Naive thymus-derived CD4-positive, alpha-beta T cell (primary cell): ENCODE results near the gene PDCD2L. TPM values are rescaled to one million over a fixed set of nuclear protein-coding genes. Genes with fewer than 3 reads are reported as not detected.
A peak's percentile ranks its signal among the peaks of the same experiment; 100 is the strongest.
"Not testable (repeated sequence)": the region's sequence is repeated elsewhere in the genome, so short reads cannot be mapped to it uniquely, and the experiment has no call there.

Experiments
- ATAC-seq: fragments of 150-1000 bp; cut with Tn5 transposase; 2 replicates; pipeline ENCODE4 v1.10.0; 2021; ENCODE audit warnings: mild to moderate bottlenecking, moderate library complexity
- CTCF ChIA-PET: fragments of 350-600 bp; sonication (Branson Sonifier 250); formaldehyde crosslinking; loops from one replicate; lab custom pipeline; 2021; ENCODE audit warnings: antibody characterized with exemption; lab: Charles Lee
- POLR2A ChIA-PET: fragments of 350-600 bp; sonication (Branson Sonifier 250); formaldehyde crosslinking; loops from one replicate; lab custom pipeline; 2021; ENCODE audit warnings: antibody characterized with exemption, inconsistent platforms; lab: Charles Lee
- DNase-seq, 9 donors: peaks; one replicate each; pipeline versions ENCODE4 v3.0.0 to v3.0.0-alpha.2; 2020 to 2022; ENCODE audit warnings: mixed read lengths in 1 of 9
- H3K27ac ChIP-seq: one replicate; pipeline ENCODE4 v1.7.0; 2013; ENCODE audit warnings: mild to moderate bottlenecking, low read depth, low read length, moderate library complexity
- H3K27me3 ChIP-seq, 2 donors: one replicate each; pipeline ENCODE4 v1.7.0; 2013; ENCODE audit warnings: low read length in 2 of 2, mild to moderate bottlenecking in 2 of 2, moderate library complexity in 2 of 2; ENCODE audit not compliant: control insufficient read depth in 2 of 2, insufficient read depth in 2 of 2
- H3K36me3 ChIP-seq, 3 experiments: 1 replicate in 2 of 3; 2 replicates in 1 of 3; pipeline ENCODE4 v1.7.0; 2013; ENCODE audit warnings: low read length in 3 of 3, mild to moderate bottlenecking in 3 of 3, moderate library complexity in 1 of 3; ENCODE audit not compliant: insufficient read depth in 3 of 3, control insufficient read depth in 2 of 3
- H3K4me1 ChIP-seq, 2 donors: one replicate each; pipeline ENCODE4 v1.7.0; 2013; ENCODE audit warnings: low read length in 2 of 2, mild to moderate bottlenecking in 2 of 2, moderate library complexity in 1 of 2; ENCODE audit not compliant: control insufficient read depth in 2 of 2, insufficient read depth in 2 of 2
- H3K4me3 ChIP-seq: 2 replicates; pipeline ENCODE4 v1.7.0; 2013; ENCODE audit warnings: mild to moderate bottlenecking, low read length
- H3K9me3 ChIP-seq, 3 experiments: 1 replicate in 2 of 3; 2 replicates in 1 of 3; pipeline ENCODE4 v1.7.0; 2013; ENCODE audit warnings: low read length in 3 of 3; ENCODE audit not compliant: control insufficient read depth in 2 of 3
- H3K27ac Mint-ChIP-seq, 9 donors: one replicate each; pipeline ENCODE4 v1.8.0; 2020 to 2022; ENCODE audit warnings: mixed read lengths in 9 of 9, mild to moderate bottlenecking in 8 of 9, moderate library complexity in 5 of 9, inconsistent platforms in 2 of 9
- H3K27me3 Mint-ChIP-seq, 5 donors: one replicate each; pipeline ENCODE4 v1.8.0; 2021 to 2022; ENCODE audit warnings: mixed read lengths in 5 of 5, mild to moderate bottlenecking in 1 of 5
- H3K36me3 Mint-ChIP-seq, 5 donors: one replicate each; pipeline ENCODE4 v1.8.0; 2020 to 2022; ENCODE audit warnings: mixed read lengths in 5 of 5, mild to moderate bottlenecking in 3 of 5, inconsistent platforms in 1 of 5
- H3K4me1 Mint-ChIP-seq, 7 donors: one replicate each; pipeline ENCODE4 v1.8.0; 2020 to 2022; ENCODE audit warnings: mixed read lengths in 7 of 7, mild to moderate bottlenecking in 3 of 7, inconsistent platforms in 1 of 7
- H3K4me3 Mint-ChIP-seq, 10 donors: one replicate each; pipeline ENCODE4 v1.8.0; 2020 to 2022; ENCODE audit warnings: mild to moderate bottlenecking in 10 of 10, mixed read lengths in 10 of 10, moderate library complexity in 6 of 10, inconsistent platforms in 2 of 10
- H3K9me3 Mint-ChIP-seq, 11 donors: one replicate each; pipeline ENCODE4 v1.8.0; 2020 to 2022; ENCODE audit warnings: mixed read lengths in 11 of 11, mild to moderate bottlenecking in 4 of 11, inconsistent platforms in 1 of 11, moderate library complexity in 1 of 11
- intact Hi-C, 2 donors: fragments of 100-400 bp; cut with micrococcal nuclease; formaldehyde crosslinking; loops; one replicate each; pipeline ENCODE4 v1.15.1; 2023
- polyA plus RNA-seq, 2 donors: library from polyadenylated mRNA; unstranded; fragments of 300-500 nt; fragmentation: Illumina TruSeq; gene quantifications; one replicate each; pipeline ENCODE4 v1.2.3, GENCODE V29; 2021
- total RNA-seq, 6 experiments: library from RNA in 5 of 6; stranded (reverse) in 5 of 6; gene quantifications; 1 replicate in 5 of 6; 2 replicates in 1 of 6; pipeline ENCODE4 v1.2.3 and lab custom pipeline; 2021 to 2026

Gene PDCD2L
- total and polyA plus RNA-seq, 7 experiments from 2014 or later: 4.9 to 23.3 (median 14.4) TPM

- no peaks in the 10 kb centered on the region for H3K9me3 Mint-ChIP-seq
- H3K27ac Mint-ChIP-seq: no peak overlapping the region
- H3K9me3 ChIP-seq: no peaks in the 10 kb centered on the region
- H3K36me3 Mint-ChIP-seq: peaks cover 0 to 16% (median 7%) of the 10 kb centered on the region in 5 donors
- H3K27me3 Mint-ChIP-seq: no peaks in the 10 kb centered on the region
- DNase-seq (no peak), ATAC-seq (no peak)
- no peaks in the 10 kb centered on the region for H3K4me1 ChIP-seq
- ChIA-PET POLR2A (interaction anchor here (1.2 kb wide), 1 partner anchor 36 kb away, joined by 3 read pairs; the partner anchor contains the start of gene UBA2), CTCF (no interaction called here)
- H3K27ac ChIP-seq: peak overlapping the region; percentile 20
- no peaks in the 10 kb centered on the region for H3K27me3 ChIP-seq
- intact Hi-C loops: no loop called here
- H3K4me1 Mint-ChIP-seq: no peaks in the 10 kb centered on the region
- H3K36me3 ChIP-seq: peaks cover 0 to 89% (median 0%) of the 10 kb centered on the region in 3 experiments
- H3K4me3 Mint-ChIP-seq: no peak overlapping the region
- H3K4me3 ChIP-seq: no peak overlapping the region
Measured at GRCh38 chr19:34391813-34392212, 12.4 kb upstream of the PDCD2L start.

GRCh38 chr19:34393031-34393430 lies 11.2 kb upstream of the PDCD2L start:
- Mint-ChIP-seq H3K27me3 (no peaks in the 10 kb centered on the region), H3K36me3 (peaks cover 0 to 16% (median 12%) of the 10 kb centered on the region in 5 donors), H3K9me3 (no peaks in the 10 kb centered on the region), H3K4me1 (peaks cover 0 to 4% (median 0%) of the 10 kb centered on the region in 7 donors), H3K4me3 (no peak overlapping the region), H3K27ac (no peak overlapping the region)
- CTCF ChIA-PET: no interaction called here
- POLR2A ChIA-PET: interaction anchor here (1.2 kb wide), 1 partner anchor 35 kb away, joined by 3 read pairs; the partner anchor contains the start of gene UBA2
- Histone ChIP-seq H3K4me3 (no peak overlapping the region), H3K36me3 (peaks cover 0 to 97% (median 0%) of the 10 kb centered on the region in 3 experiments), H3K27me3 (no peaks in the 10 kb centered on the region), H3K9me3 (no peaks in the 10 kb centered on the region), H3K27ac (no peak overlapping the region), H3K4me1 (no peaks in the 10 kb centered on the region)
- intact Hi-C loops: no loop called here
- ATAC-seq (no peak), DNase-seq (no peak)

GRCh38 chr19:34393629-34394028 lies 10.6 kb upstream of the PDCD2L start:
- Histone ChIP-seq H3K27me3 (no peaks in the 10 kb centered on the region), H3K27ac (no peak overlapping the region), H3K4me3 (no peak overlapping the region), H3K36me3 (peaks cover 0 to 97% (median 0%) of the 10 kb centered on the region in 3 experiments), H3K9me3 (no peaks in the 10 kb centered on the region), H3K4me1 (no peaks in the 10 kb centered on the region)
- ATAC-seq: no peak
- H3K4me1 Mint-ChIP-seq: peaks cover 0 to 4% (median 0%) of the 10 kb centered on the region in 7 donors
- H3K27me3 Mint-ChIP-seq: no peaks in the 10 kb centered on the region
- no peak overlapping the region for H3K4me3 Mint-ChIP-seq
- ChIA-PET POLR2A (no interaction called here), CTCF (no interaction called here)
- H3K9me3 Mint-ChIP-seq: no peaks in the 10 kb centered on the region
- intact Hi-C loops: no loop called here
- DNase-seq: no peak
- H3K27ac Mint-ChIP-seq: no peak overlapping the region
- peaks cover 0 to 14% (median 12%) of the 10 kb centered on the region in 5 donors for H3K36me3 Mint-ChIP-seq

GRCh38 chr19:34397853-34398252 lies 6.3 kb upstream of the PDCD2L start:
- DNase-seq (no peak), ATAC-seq (no peak)
- no peak overlapping the region for H3K27ac ChIP-seq
- ChIA-PET POLR2A (interaction anchor here (1.2 kb wide), 1 partner anchor 17 kb away, joined by 3 read pairs; no protein-coding TSS in a partner anchor), CTCF (no interaction called here)
- Mint-ChIP-seq H3K4me1 (peaks cover 0 to 6% (median 0%) of the 10 kb centered on the region in 7 donors), H3K4me3 (no peak overlapping the region), H3K9me3 (no peaks in the 10 kb centered on the region), H3K27me3 (no peaks in the 10 kb centered on the region), H3K27ac (peak overlapping the region in 1 of 9 donors; percentile 22), H3K36me3 (peaks cover 0 to 31% (median 10%) of the 10 kb centered on the region in 5 donors)
- H3K36me3 ChIP-seq: peaks cover 0 to 74% (median 0%) of the 10 kb centered on the region in 3 experiments
- no peak overlapping the region for H3K4me3 ChIP-seq
- H3K9me3 ChIP-seq: no peaks in the 10 kb centered on the region
- no peaks in the 10 kb centered on the region for H3K4me1 ChIP-seq
- H3K27me3 ChIP-seq: no peaks in the 10 kb centered on the region
- intact Hi-C loops: no loop called here

- no peak overlapping the region for H3K4me3 ChIP-seq
- H3K4me1 ChIP-seq: peaks cover 0 to 4% of the 10 kb centered on the region in 2 donors
- peaks cover 0 to 30% (median 10%) of the 10 kb centered on the region in 5 donors for H3K36me3 Mint-ChIP-seq
- POLR2A ChIA-PET: interaction anchor here (1.1 kb wide), 1 partner anchor 28 kb away, joined by 4 read pairs; the partner anchor contains the start of gene UBA2
- no peak overlapping the region for H3K4me3 Mint-ChIP-seq
- no peak overlapping the region for H3K27ac ChIP-seq
- no peaks in the 10 kb centered on the region for H3K27me3 Mint-ChIP-seq
- no peak for DNase-seq
- peaks cover 0 to 16% (median 11%) of the 10 kb centered on the region in 7 donors for H3K4me1 Mint-ChIP-seq
- H3K27me3 ChIP-seq: no peaks in the 10 kb centered on the region
- intact Hi-C loops: no loop called here
- peaks cover 0 to 58% (median 0%) of the 10 kb centered on the region in 3 experiments for H3K36me3 ChIP-seq
- peak overlapping the region in 2 of 9 donors; percentile 3 to 29 for H3K27ac Mint-ChIP-seq
- no peaks in the 10 kb centered on the region for H3K9me3 Mint-ChIP-seq
- ATAC-seq: no peak
- CTCF ChIA-PET: no interaction called here
- no peaks in the 10 kb centered on the region for H3K9me3 ChIP-seq
Measured at GRCh38 chr19:34399886-34400285, 4.3 kb upstream of the PDCD2L start.

- H3K27ac ChIP-seq, H3K27me3 ChIP-seq, H3K9me3 Mint-ChIP-seq, H3K4me3 ChIP-seq, ATAC-seq, H3K4me3 Mint-ChIP-seq, H3K27ac Mint-ChIP-seq, H3K9me3 ChIP-seq, DNase-seq, H3K27me3 Mint-ChIP-seq, intact Hi-C loops, H3K4me1 ChIP-seq: not testable (repeated sequence)
- CTCF ChIA-PET: interaction anchor here (0.9 kb wide), 1 partner anchor 71 kb away, joined by 5 read pairs; no protein-coding TSS in a partner anchor
- Mint-ChIP-seq H3K36me3 (peaks cover 0 to 27% (median 10%) of the 10 kb centered on the region in 5 donors), H3K4me1 (peaks cover 0 to 17% (median 14%) of the 10 kb centered on the region in 7 donors)
- POLR2A ChIA-PET: interaction anchor here (0.8 kb wide), 1 partner anchor 229 kb away, joined by 3 read pairs; no protein-coding TSS in a partner anchor
- H3K36me3 ChIP-seq: peaks cover 0 to 49% (median 0%) of the 10 kb centered on the region in 3 experiments
Measured at GRCh38 chr19:34400844-34401243, 3.4 kb upstream of the PDCD2L start.
